NCI-H1694 (cell line): Measurements from ENCODE around the gene ZNF791.
"Not testable (repeated sequence)": the region's sequence is repeated elsewhere in the genome, so short reads cannot be mapped to it uniquely, and the experiment has no call there.

Experiments
- DNase-seq: peaks from one replicate; lab custom pipeline; 2025; lab: John Stamatoyannopoulos, UW

ZNF791 gene

DNA sequence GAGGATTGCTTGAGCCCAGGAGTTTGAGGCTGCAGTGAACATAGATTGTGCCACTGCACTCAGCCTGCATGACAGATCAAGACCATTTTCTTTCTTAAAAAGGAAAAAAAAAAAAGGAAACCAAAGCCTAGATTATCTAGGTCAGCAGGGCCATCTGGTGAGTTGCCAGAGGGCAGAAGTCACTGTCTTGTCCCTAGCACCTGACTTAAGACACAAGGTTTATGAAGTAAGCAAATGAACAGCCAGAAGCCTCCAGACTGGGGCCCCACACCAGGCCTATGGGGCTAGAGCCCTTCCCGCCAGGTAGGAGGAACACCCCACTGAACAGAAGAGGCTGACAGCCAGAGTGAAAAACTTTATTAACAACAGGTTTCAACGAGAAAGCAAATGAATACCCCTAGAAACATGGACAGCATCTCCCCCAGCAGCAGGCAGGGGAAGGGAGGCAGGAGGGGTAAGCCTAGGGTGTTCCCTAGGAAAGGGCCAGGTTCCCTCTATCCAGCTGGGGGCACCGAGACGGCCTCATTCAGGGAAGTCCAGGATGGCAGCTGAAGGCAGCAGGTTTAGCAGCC, 57.1 kb downstream of the ZNF791 start:
- DNase-seq, result no peak

DNA sequence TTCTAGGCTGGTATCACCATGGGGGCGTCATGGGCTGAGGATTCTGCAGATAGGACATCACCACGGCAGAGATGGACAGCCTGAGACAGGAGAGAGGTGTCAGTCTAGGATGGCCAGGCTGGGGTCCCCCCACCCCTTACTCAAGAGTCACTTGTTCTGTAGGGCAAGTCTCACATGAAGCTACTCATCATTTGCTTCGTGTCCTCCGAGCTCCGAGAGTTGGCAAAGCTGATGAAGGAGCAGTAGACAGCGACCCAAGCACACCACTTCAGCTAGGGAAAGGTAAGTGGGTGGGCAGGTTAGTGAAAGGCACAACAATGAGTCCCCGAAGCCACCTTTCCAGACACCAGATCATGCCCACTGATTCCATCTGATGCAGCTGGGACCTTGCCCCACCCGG, 57.6 kb downstream of the ZNF791 start:
- DNase-seq, result no peak

DNA sequence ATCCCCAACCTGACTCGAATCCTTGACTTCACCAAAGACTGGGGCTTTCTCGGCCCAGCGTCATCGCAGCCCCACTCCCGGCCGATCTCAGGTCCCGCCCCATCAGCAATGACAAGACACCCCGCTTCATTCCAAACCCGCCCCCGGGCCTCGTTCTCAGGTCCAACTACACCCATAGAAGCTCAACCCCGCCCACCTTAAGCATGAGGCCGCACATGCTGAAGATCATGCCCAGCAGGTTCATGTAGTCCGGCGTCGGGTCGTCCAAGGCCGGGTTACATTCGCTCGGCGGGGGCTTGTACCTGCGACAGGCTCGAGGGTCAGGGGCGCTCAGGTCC, 58.2 kb downstream of the ZNF791 start:
- DNase-seq, result no peak

DNA sequence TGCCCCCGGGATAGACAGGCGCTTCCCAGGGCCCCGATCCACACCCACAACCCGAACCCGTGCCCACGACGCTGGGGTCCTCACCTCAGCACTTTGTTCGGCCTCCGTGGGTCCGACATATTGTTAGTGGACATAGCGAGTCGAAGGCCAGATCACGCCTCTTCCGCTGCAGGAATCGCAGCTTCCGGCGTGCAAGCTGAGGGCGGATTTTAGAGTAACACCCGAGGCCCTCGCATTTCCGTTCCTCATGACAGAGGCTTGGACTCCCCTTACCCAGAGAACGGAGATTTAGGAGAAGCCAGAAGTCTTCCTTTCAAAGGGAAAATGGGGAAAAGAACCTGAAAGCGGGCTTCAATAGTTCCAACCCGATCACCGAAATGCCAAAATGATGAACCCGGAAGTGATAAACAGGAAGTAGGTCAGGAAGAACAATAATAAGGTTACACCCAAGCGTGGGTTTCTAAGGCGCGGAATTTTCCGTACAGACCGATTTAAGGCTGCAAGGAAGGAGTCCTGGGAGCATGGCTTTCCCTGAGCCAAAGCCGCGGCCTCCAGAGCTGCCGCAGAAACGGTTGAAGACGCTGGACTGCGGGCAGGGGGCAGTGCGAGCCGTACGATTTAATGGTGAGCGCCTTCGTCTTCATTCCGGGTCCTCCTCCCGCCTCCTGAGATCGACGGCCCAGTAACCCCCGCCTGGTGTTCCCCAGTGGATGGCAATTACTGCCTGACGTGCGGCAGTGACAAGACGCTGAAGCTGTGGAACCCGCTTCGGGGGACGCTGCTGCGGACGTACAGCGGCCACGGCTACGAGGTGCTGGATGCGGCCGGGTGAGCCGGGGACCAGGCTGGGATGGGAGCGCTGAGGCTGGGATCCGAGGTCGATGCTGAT, 58.8 kb downstream of the ZNF791 start:
- DNase-seq, result peak; percentile 47

DNA sequence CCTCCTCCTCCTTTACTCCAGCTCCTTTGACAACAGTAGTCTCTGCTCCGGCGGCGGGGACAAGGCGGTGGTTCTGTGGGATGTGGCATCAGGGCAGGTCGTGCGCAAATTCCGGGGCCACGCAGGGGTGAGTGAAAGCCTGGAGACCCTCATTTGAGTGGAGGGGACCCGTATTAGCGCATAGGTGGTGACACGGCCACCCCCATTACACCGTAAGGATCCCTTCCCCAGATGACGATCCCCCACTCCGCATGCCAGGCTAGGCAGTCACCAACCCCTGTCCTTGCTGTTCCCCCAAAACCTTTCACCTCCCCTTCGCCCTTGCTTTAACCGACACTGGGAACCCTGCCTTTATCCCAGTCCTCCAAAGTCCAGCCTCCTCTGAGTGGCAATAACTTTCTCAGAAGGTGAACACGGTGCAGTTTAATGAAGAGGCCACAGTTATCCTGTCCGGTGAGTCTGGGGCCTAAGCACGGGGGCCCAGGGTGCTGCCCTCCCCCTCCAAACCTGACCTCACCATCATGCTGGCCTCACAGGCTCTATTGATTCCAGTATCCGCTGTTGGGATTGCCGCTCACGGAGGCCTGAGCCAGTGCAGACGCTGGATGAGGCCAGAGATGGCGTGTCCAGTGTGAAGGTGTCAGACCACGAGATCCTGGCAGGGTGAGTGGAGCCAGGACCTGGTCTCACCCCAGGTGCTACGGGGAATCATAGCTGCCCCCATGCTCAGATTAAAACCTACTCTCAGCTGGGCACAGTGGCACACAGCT, 59.6 kb downstream of the ZNF791 start:
- DNase-seq, result no peak

DNA sequence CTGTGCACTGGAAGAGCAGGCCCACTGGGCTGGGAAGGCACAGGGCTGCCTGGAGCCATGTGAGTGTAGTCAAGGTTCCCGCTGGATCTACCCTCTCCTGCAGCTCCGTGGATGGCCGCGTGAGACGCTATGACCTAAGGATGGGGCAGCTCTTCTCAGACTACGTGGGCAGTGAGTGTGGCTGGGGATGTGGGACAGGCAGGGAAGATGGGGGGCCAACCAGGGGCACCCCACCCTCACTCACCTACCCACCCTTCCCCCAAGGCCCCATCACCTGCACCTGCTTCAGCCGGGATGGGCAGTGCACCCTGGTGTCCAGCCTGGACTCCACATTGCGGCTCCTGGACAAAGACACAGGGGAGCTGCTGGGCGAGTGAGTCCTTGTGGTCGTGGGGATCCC, 62.0 kb downstream of the ZNF791 start:
- no peak for DNase-seq

DNA sequence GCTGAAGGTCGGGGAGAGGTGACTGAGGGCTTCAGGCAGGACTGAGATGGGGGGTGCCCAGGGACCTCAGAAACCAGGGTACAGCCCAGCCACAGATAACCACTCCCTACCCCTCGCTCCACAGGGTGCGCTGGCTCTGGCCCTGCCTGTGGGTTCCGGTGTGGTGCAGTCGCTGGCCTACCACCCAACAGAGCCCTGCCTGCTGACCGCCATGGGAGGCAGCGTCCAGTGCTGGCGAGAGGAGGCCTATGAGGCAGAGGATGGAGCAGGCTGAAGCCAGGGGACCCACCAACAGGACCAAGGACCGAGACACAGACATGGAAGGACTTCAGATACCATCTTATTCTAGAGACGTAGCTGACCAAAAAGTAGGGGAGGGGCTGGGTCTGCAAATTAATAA, 64.7 kb downstream of the ZNF791 start:
- no peak for DNase-seq

DNA sequence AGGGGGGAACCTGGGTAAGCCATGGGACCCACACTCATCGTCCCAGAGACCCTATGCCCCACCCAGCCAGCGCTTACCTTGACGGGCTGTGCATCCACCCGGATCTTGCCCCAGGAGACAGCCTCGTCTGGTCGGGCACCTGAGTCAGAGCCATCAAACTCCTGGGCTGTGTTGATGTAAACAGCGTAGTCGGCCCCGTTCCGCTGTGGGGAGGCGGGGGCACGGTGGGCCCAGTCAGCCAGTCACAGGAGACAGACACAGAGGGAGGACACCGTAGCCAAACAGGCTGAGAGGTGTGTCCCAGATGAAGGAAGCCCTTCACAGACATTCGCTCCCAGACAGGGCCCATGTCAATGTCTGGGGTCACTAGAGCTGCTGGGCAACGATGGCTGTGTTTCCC, 65.2 kb downstream of the ZNF791 start:
- DNase-seq, result no peak

DNA sequence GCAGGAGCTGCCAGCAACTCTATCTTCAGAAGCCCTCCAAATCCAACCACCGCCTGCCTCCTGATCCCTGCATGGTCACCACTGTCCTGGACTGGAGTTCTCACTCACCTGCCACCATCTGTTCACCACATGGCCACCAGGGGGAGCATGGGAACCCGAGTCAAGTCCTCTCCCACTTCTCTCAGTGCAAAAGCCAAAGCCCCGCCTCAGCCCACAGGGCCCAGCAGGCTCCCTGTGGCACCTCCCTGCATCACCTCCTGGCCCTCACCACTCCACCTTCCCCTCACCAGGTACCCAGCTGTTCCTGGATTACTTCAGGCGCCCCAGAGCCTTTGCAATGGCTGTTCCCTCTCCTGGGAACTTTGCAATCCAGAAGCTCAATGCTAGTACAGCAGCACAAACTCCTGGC, 65.7 kb downstream of the ZNF791 start:
- DNase-seq, result peak; percentile 41

DNA sequence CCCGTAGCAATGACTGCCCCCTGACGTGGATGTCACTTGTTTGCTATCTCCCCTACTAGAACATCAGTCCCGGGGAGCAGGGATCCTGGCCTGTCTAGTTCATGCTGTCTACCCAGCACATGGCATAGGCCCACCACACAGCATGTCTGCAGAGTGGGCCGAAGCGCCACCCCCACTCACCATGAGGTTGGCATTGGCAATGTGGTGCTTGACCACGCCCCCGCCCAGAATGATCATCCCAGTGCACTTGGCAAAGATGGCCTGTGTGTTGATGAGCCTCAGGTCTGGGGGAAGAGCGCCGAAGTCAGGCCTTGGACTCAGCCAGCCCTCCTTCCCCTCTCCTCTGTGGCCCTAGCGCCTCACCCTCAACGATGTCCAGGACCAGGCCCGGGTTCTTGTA, 66.2 kb downstream of the ZNF791 start:
- DNase-seq, result no peak

DNA sequence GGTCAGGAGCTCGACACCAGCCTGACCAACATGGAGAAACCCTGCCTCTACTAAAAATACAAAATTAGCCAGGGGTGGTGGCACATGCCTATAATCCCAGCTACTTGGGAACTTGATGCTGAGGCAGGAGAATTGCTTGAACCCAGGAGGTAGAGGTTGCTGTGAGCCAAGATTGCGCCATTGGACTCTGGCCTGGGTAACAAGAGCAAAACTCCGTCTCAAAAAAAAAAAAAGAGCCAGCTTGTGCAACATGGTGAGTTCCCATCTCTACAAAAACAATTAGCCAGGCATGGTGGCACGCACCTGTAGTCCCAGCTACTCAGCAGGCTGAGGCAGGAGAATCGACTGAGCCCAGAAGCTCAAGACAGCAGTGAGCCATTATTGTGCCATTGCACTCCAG, 67.3 kb downstream of the ZNF791 start:
- DNase-seq, result not testable (repeated sequence)

DNA sequence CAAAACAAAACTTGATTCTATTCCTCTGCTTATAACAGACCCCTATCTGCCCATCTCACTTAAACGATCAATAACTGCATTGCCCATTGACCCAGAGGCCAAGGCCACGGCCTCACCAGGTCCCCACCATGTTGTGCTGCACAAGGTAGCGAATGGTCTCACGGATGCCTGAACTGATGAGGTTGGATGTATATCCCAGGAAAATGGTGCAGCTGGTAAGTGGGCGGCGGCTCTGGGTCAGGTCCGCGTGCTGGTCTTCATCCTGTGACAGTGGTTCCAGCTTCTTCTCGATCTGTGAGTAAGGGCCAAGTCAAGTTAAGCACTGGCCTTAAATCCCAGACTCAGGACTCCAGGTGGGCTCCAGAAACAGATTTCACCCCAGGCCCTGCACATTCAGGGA, 69.3 kb downstream of the ZNF791 start:
- no peak for DNase-seq

DNA sequence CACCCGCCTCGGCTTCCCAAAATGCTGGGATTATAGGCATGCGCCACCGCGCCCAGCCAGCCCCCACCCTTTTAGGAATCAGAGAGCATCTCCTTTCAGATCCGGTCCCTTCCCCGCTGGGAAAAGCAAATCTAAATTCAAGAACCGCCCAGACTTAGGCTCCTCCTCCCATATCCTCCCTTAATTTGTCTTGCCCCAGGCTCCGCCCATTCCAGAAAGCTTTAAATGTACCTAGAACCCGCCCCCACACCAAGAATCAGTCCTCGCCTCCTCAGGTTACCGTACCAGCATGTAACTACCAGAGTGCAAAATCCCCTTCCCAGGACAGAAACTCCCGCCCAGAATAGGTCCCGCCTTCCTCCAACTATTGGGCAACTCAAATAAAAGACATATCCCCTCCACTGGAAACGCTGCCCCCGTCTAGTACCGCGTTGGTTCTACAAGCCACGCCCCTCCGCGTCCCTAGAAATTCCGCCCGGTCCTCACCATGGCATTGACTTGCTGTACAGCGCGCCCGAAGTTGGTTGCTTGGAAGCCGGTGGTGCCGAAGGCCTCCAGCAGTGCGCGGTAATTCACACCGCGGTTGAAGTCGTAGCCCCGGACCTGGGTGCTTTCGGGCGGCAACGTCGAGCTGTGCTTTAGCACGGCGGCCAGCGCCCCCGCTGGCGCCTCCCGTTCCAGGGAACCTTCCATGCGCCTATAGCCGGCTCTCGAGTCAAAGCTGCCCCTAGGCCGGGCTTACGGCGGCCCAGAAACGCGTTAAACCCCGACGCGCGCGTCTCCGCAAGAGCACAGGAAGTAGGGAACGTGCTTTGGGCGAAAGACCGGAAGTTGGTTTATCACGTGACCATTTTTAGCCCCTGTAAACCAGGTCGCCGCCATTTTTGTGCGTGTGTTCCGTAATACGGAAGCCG, 70.6 kb downstream of the ZNF791 start, which contains the start of gene DHPS:
DHPS (minus strand) TSS at position 807 of the 914 bp plus-strand sequence; CDS start at position 693, 114 bp downstream.
- peak; percentile 94 for DNase-seq
